ENCODE data around the gene ANXA6.

The ANXA6 gene

DNA sequence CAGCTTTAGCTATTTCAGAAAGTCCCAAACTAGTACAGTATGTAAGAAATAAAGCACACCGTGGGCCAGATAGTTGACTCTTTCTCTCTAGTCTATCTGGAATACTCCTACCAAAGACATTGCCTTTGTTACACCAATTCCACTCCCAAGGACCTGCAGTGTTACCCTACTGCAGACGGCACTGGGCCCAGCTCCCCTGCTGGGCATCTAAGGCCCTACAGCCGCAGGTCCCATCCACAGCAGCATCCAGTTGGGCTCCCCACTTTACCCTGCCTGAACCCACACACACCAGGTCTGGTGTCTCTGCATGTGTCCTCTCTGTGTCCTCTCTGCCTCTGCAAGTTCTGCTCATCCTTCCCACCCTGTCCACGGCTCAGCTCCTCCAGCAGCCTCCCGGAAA is 99.3 kb downstream of the ANXA6 start:
- DNase-seq: no peak

DNA sequence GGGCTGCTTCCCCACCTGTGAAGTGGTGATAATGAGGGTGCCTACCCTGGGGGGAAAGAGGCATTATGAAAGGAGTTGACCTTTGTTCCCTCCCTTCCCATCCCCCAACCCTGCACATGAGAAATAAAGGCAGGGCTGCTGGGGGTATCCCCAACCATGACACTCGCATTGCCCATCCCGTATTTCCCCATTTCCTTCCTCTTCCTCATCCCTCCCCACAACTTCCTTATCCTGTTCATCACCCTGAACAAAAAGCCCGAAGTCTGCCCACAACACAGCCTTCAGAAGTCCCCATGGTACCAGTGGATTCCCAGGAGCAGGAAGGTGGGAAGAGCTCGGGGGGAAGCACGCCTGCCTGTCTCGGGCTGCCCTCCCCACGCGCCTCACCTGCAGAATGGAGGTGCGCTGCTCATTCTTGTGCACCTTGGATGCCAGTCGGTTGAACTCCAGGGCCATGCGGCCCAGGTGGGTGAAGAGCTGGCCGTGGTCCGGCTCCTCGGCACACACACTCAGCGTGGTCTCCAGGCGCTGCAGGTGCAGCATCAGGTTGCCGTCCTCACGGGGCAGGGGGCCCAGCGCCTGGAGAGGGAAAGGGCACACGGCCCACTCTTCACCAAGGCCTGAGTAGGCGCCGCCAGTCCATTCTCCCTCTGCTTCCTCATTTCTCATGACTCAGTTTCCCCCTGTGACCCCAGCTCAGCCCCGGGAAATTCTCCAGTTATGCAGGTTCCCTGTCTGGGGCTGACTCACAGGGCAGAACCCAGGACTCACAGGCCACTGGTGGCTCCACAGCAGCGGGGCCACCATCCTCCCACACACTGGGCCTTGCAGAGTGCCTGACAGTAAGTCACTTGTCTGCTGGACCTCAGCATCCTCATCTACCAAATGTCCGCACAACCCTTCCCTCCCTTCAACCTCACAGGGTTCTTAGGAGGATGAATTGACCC is 100.9 kb downstream of the ANXA6 start:
- DNase-seq: no peak

DNA sequence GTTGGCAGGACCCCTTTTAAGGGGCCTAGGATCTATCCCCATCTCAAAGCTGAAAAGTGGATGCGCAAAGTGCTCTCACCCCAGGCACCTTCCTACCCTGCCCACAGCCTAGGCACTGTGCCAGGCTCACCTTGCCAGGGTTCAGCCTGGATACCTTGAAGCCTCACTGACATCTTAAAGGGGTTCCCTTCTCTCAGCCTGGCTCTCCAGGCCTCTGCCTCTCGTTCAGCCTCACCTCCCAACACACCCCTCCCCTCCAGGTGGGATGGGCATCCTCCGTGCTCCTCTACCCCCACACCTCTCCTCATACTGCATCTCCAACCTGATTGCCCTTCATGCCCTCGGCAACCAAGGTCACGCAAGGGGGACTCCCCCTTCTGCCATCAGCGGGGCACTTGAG is 102.2 kb downstream of the ANXA6 start:
- no peak for DNase-seq

DNA sequence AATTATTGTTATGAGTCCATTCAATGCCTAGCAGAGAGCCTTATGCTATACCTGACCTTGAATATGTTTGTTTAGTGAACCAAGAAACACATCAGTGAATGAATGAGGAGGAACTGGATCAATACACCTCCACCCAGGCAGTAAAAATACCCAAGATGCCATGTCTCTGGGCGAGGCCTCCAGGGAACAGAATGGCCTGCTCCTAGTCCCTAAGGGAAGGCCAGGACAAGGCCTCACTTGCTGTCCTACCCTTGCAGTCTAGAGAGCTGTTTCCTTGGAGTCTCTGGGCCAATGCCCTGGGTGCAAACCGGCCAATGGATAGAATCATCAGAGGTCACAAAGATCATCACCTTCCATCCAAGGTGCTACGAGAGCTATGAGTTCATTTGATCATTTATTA is 102.9 kb downstream of the ANXA6 start:
- DNase-seq: no peak

DNA sequence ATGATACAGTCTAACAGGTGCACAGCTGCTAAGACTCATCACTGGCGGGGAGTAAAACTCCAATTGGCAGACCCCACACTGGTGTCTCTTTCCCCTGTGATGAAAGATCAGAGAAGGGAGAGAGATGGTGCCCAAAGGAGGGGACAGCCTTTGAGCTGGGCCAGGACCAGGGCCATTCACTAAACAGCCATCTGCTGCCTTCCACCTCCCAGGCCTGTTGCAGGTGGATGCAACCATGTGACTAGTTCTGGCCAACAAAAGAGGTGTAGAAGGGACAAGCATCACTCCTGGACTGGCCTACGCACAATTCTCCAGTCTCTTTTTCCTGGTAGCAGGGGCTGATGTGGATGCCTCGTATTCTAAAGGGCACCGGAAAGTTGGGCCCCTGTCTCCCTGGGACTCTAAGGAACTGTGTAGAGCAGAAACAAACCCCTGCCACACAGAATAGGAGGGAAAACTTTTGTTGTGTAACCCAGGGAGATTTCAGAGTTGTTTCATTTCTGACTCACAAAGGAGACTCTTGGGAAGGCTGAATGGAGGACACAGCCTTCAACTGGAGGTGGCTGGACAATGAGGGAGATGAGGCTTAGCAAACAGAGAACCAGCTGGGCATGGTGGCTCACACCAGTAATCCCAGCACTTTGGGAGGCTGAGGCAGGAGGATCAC is 103.7 kb downstream of the ANXA6 start:
- no peak for DNase-seq

DNA sequence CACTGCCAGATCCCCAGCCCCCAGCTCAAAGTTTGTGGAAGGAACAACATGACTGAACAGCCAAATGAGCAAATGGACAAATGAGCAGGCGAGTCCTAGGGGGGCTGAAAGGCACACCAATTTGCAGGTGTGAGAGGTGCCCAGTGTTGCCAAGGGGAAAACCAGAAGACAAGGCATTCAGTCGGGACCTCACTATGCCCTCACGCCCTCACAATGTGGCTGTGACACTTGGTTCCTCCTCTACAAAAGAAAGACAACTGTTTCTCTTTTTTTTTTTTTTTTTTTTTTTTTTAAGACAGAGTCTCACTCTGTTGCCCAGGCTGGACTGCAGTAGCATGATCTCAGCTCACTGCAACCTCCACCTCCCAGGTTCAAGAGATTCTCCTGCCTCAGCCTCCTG is 104.7 kb downstream of the ANXA6 start:
- no peak for DNase-seq

DNA sequence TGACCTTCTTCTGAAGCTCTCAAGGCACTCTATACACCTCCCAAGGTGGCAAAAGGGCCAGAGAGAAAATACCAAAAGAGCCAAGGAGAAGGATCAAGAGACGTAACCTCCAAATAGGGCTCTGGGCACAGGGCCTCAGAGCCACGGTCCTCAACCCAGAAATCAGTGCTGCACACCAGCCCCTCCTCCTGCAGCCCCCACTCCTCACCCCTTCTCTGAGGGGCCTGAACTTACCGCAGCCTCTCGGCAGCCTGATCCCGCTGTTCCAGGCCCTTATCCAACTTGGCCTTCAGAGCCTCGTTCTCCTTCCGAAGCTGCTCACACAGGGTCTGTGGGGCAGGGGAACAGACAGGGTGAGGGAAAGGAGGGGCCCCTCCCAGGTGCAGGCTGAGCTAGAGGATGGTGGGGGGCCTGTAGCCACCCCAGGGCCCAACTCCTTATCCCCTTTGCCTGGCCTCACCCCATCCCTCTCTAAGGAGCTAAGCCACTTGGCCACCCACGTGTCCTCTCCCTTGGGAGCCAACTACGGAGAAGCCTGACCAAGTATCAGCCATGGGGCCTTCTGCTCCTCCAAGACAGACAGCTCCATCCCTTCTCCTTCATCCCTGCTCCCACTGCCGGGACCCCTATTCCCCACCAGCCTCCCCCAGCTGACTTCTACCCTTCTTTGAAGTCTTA is 105.5 kb downstream of the ANXA6 start:
- DNase-seq: peak; percentile 20

DNA sequence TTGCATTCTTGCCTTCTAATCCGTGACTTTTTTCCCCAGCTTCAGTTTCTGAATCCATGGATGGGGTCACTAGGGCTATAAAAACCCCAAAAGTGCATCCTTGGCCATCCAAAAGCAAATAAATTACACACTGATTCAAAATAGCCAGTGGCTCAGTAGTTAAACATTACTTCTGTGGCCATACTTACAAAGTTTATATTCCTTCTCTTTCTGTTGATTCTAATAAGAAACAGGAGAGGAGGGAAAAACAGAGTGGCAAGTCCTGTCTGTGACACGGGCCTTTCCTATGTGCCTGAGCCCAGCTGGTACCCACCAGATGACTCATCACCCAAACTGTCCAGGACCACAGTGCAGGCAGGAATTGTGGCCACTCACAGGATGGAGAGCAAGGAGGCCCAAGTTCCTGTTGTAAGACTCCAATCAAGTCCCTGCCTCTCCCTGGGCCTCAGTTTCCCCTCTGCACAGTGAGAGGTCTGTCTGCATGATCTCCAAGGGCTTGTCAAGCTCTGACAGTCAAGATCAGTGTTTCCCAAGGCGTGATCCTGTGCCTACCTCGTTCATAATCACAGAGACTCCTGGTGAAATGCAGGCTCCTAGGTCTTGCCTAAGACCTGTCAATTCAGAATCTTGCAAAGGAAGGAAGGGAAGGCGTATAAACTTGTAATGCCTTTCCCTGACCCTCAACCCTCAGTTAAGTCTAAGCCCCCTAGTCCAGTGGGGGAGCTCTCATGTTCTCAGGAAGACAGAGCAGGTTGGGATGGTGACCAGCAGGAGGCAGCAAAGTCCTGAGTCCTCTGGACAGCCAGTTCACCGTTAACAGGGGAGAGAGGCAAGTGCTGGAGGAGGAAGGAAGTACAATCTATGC is 106.3 kb downstream of the ANXA6 start:
- DNase-seq: peak; percentile 87

Data from NCI-H82 (cell line).